Measurements from ENCODE around the gene GPR157. TPM values are rescaled to one million over a fixed set of nuclear protein-coding genes. Genes with fewer than 3 reads are reported as not detected.
"Not testable (repeated sequence)": the region's sequence is repeated elsewhere in the genome, so short reads cannot be mapped to it uniquely, and the experiment has no call there.

Gene GPR157
- total and polyA plus RNA-seq, 4 donors = 1.1 to 7.9 (median 4.8) TPM

- intact Hi-C loops (cut with DNase I) = no loop called here
Observed at GRCh38 chr1:9150582-9151327, 21.9 kb upstream of the GPR157 start.

GRCh38 chr1:9149837-9150581 is 21.1 kb upstream of the GPR157 start:
- 35 to 43% methylated on average over 17 of the region's 17 CpGs for WGBS, 2 donors

More at GRCh38 chr1:9150582-9151327, 21.9 kb upstream of the GPR157 start:
- H3K4me3 ChIP-seq (ENCODE audit: low read length in 2 of 2) = no peak overlapping the region
- no peaks in the 10 kb centered on the region for H3K27me3 ChIP-seq (ENCODE audit: control insufficient read depth in 1 of 2, insufficient read depth in 2 of 2, low read length in 1 of 2)
- DNase-seq (no peak), ATAC-seq (ENCODE audit: low FRiP score) (peak; percentile 27)
- H3K9me3 ChIP-seq (ENCODE audit: control insufficient read depth, low read length) = no peaks in the 10 kb centered on the region
- H3K36me3 ChIP-seq (ENCODE audit: control insufficient read depth in 1 of 2, insufficient read depth in 2 of 2, low read length in 1 of 2) = no peaks in the 10 kb centered on the region
- no peaks in the 10 kb centered on the region for H3K4me1 ChIP-seq (ENCODE audit: control insufficient read depth in 1 of 2, insufficient read depth in 2 of 2, low read length in 2 of 2)
- peak overlapping the region in 1 of 2 donors; percentile 38 for H3K27ac ChIP-seq (ENCODE audit: low read depth in 1 of 2, low read length in 2 of 2)
- WGBS, 2 donors = 63 to 77% methylated on average over 16 of the region's 16 CpGs

GRCh38 chr1:9149151-9149550 is 20.2 kb upstream of the GPR157 start:
- H3K4me1 ChIP-seq (ENCODE audit: control insufficient read depth in 1 of 2, insufficient read depth in 2 of 2, low read length in 2 of 2) = no peaks in the 10 kb centered on the region
- H3K36me3 ChIP-seq (ENCODE audit: control insufficient read depth in 1 of 2, insufficient read depth in 2 of 2, low read length in 1 of 2) = no peaks in the 10 kb centered on the region
- intact Hi-C loops (cut with DNase I) = no loop called here
- no peak overlapping the region for H3K4me3 ChIP-seq (ENCODE audit: low read length in 2 of 2)
- WGBS, 2 donors = 75 to 86% methylated on average over 3 of the region's 3 CpGs
- DNase-seq = no peak
- H3K27me3 ChIP-seq (ENCODE audit: control insufficient read depth in 1 of 2, insufficient read depth in 2 of 2, low read length in 1 of 2) = no peaks in the 10 kb centered on the region
- H3K27ac ChIP-seq (ENCODE audit: low read depth in 1 of 2, low read length in 2 of 2) = peak overlapping the region; percentile 67 to 73
- no peaks in the 10 kb centered on the region for H3K9me3 ChIP-seq (ENCODE audit: control insufficient read depth, low read length)
- ATAC-seq (ENCODE audit: low FRiP score) = no peak

More at GRCh38 chr1:9149837-9150581, 21.1 kb upstream of the GPR157 start:
- H3K36me3 ChIP-seq (ENCODE audit: control insufficient read depth in 1 of 2, insufficient read depth in 2 of 2, low read length in 1 of 2) = no peaks in the 10 kb centered on the region
- no peaks in the 10 kb centered on the region for H3K4me1 ChIP-seq (ENCODE audit: control insufficient read depth in 1 of 2, insufficient read depth in 2 of 2, low read length in 2 of 2)
- intact Hi-C loops (cut with DNase I) = no loop called here
- H3K27ac ChIP-seq (ENCODE audit: low read depth in 1 of 2, low read length in 2 of 2) = peak overlapping the region; percentile 38 to 67
- H3K4me3 ChIP-seq (ENCODE audit: low read length in 2 of 2) = no peak overlapping the region
- DNase-seq (peak in 1 of 2 donors; percentile 62), ATAC-seq (ENCODE audit: low FRiP score) (peak; percentile 69)
- no peaks in the 10 kb centered on the region for H3K9me3 ChIP-seq (ENCODE audit: control insufficient read depth, low read length)
- H3K27me3 ChIP-seq (ENCODE audit: control insufficient read depth in 1 of 2, insufficient read depth in 2 of 2, low read length in 1 of 2) = no peaks in the 10 kb centered on the region

GRCh38 chr1:9146156-9146555 is 17.3 kb upstream of the GPR157 start:
- no peak for ATAC-seq (ENCODE audit: low FRiP score)
- H3K9me3 ChIP-seq (ENCODE audit: control insufficient read depth, low read length) = no peaks in the 10 kb centered on the region
- no peak overlapping the region for H3K27ac ChIP-seq (ENCODE audit: low read depth in 1 of 2, low read length in 2 of 2)
- intact Hi-C loops (cut with DNase I) = no loop called here
- H3K4me3 ChIP-seq (ENCODE audit: low read length in 2 of 2) = no peak overlapping the region
- H3K36me3 ChIP-seq (ENCODE audit: control insufficient read depth in 1 of 2, insufficient read depth in 2 of 2, low read length in 1 of 2) = no peaks in the 10 kb centered on the region
- no peak for DNase-seq
- H3K4me1 ChIP-seq (ENCODE audit: control insufficient read depth in 1 of 2, insufficient read depth in 2 of 2, low read length in 2 of 2) = no peaks in the 10 kb centered on the region
- 72 to 78% methylated on average over 8 of the region's 8 CpGs for WGBS, 2 donors
- H3K27me3 ChIP-seq (ENCODE audit: control insufficient read depth in 1 of 2, insufficient read depth in 2 of 2, low read length in 1 of 2) = no peaks in the 10 kb centered on the region

- intact Hi-C loops (cut with DNase I) = no loop called here
- Histone ChIP-seq H3K4me3 (ENCODE audit: low read length in 2 of 2) (no peak overlapping the region), H3K27ac (ENCODE audit: low read depth in 1 of 2, low read length in 2 of 2) (no peak overlapping the region), H3K36me3 (ENCODE audit: control insufficient read depth in 1 of 2, insufficient read depth in 2 of 2, low read length in 1 of 2) (no peaks in the 10 kb centered on the region), H3K4me1 (ENCODE audit: control insufficient read depth in 1 of 2, insufficient read depth in 2 of 2, low read length in 2 of 2) (no peaks in the 10 kb centered on the region), H3K27me3 (ENCODE audit: control insufficient read depth in 1 of 2, insufficient read depth in 2 of 2, low read length in 1 of 2) (no peaks in the 10 kb centered on the region), H3K9me3 (ENCODE audit: control insufficient read depth, low read length) (no peaks in the 10 kb centered on the region)
- ATAC-seq (ENCODE audit: low FRiP score) (no peak), DNase-seq (no peak)
- 88 to 91% methylated on average over 5 of the region's 5 CpGs for WGBS, 2 donors
Observed at GRCh38 chr1:9145714-9146113, 16.8 kb upstream of the GPR157 start.

GRCh38 chr1:9145021-9145668 is 16.2 kb upstream of the GPR157 start:
- no peaks in the 10 kb centered on the region for H3K4me1 ChIP-seq (ENCODE audit: control insufficient read depth in 1 of 2, insufficient read depth in 2 of 2, low read length in 2 of 2)
- WGBS, 2 donors = 83 to 84% methylated on average over 17 of the region's 17 CpGs
- no peak overlapping the region for H3K27ac ChIP-seq (ENCODE audit: low read depth in 1 of 2, low read length in 2 of 2)
- ATAC-seq (ENCODE audit: low FRiP score) (no peak), DNase-seq (peak; percentile 37 to 68)
- no peaks in the 10 kb centered on the region for H3K36me3 ChIP-seq (ENCODE audit: control insufficient read depth in 1 of 2, insufficient read depth in 2 of 2, low read length in 1 of 2)
- intact Hi-C loops (cut with DNase I) = no loop called here
- no peaks in the 10 kb centered on the region for H3K9me3 ChIP-seq (ENCODE audit: control insufficient read depth, low read length)
- no peaks in the 10 kb centered on the region for H3K27me3 ChIP-seq (ENCODE audit: control insufficient read depth in 1 of 2, insufficient read depth in 2 of 2, low read length in 1 of 2)
- no peak overlapping the region for H3K4me3 ChIP-seq (ENCODE audit: low read length in 2 of 2)

GRCh38 chr1:9144494-9144893 is 15.6 kb upstream of the GPR157 start:
- not testable (repeated sequence) for H3K4me3 ChIP-seq (ENCODE audit: low read length in 2 of 2); H3K27me3 ChIP-seq (ENCODE audit: control insufficient read depth in 1 of 2, insufficient read depth in 2 of 2, low read length in 1 of 2); ATAC-seq (ENCODE audit: low FRiP score); H3K36me3 ChIP-seq (ENCODE audit: control insufficient read depth in 1 of 2, insufficient read depth in 2 of 2, low read length in 1 of 2); H3K4me1 ChIP-seq (ENCODE audit: control insufficient read depth in 1 of 2, insufficient read depth in 2 of 2, low read length in 2 of 2); H3K9me3 ChIP-seq (ENCODE audit: control insufficient read depth, low read length); H3K27ac ChIP-seq (ENCODE audit: low read depth in 1 of 2, low read length in 2 of 2)
- intact Hi-C loops (cut with DNase I) = loop anchor here (5.0 kb wide), 2 partner anchors 48 to 53 kb away; no protein-coding TSS in a partner anchor
- peak in 1 of 2 donors; percentile 16 for DNase-seq
- 98% methylated on average over 7 of the region's 7 CpGs for WGBS, 2 donors

- Histone ChIP-seq H3K27ac (ENCODE audit: low read depth in 1 of 2, low read length in 2 of 2) (no peak overlapping the region), H3K27me3 (ENCODE audit: control insufficient read depth in 1 of 2, insufficient read depth in 2 of 2, low read length in 1 of 2) (no peaks in the 10 kb centered on the region), H3K4me1 (ENCODE audit: control insufficient read depth in 1 of 2, insufficient read depth in 2 of 2, low read length in 2 of 2) (no peaks in the 10 kb centered on the region), H3K9me3 (ENCODE audit: control insufficient read depth, low read length) (no peaks in the 10 kb centered on the region), H3K36me3 (ENCODE audit: control insufficient read depth in 1 of 2, insufficient read depth in 2 of 2, low read length in 1 of 2) (no peaks in the 10 kb centered on the region), H3K4me3 (ENCODE audit: low read length in 2 of 2) (no peak overlapping the region)
- no peak for ATAC-seq (ENCODE audit: low FRiP score)
- DNase-seq = peak; percentile 74 to 80
- WGBS, 2 donors = 69 to 72% methylated on average over 7 of the region's 7 CpGs
- intact Hi-C loops (cut with DNase I) = loop anchor here (5.0 kb wide), 2 partner anchors 49 to 54 kb away; no protein-coding TSS in a partner anchor
Observed at GRCh38 chr1:9143250-9143649, 14.3 kb upstream of the GPR157 start.

All from aorta (tissue), 5 donors.